GM23338 (cell line): ENCODE results near the gene TMEM37. TPM values are rescaled to one million over a fixed set of nuclear protein-coding genes. Genes with fewer than 3 reads are reported as not detected.

Source experiments
- ATAC-seq: fragments of 200-7000 bp; cut with Tn5 transposase; 3 replicates; pipeline ENCODE4 v1.9.1; 2020
- DNase-seq: peaks from one replicate; pipeline ENCODE4 v3.0.0-alpha.2; 2015; ENCODE audit warnings: low spot score
- H2AFZ ChIP-seq: fragments of 200-600 bp; sonication (generic); 2 replicates; pipeline ENCODE4 v1.8.0; 2016; ENCODE audit warnings: antibody characterized with exemption, mild to moderate bottlenecking, moderate library complexity
- H3F3A ChIP-seq: fragments of 200-600 bp; sonication (generic); replicated peaks from 2 replicates; pipeline ENCODE4 v1.8.0; 2017; ENCODE audit warnings: antibody characterized with exemption, mixed run types, low read depth
- H3K27ac ChIP-seq: fragments of 200-600 bp; sonication (generic); 2 replicates; pipeline ENCODE4 v1.6.1; 2016; ENCODE audit warnings: low read depth
- H3K27me3 ChIP-seq: fragments of 200-600 bp; sonication (generic); 2 replicates; pipeline ENCODE4 v1.8.0; 2016; ENCODE audit warnings: mild to moderate bottlenecking, mixed run types, moderate library complexity; ENCODE audit not compliant: insufficient read depth
- H3K36me3 ChIP-seq: fragments of 200-600 bp; sonication (generic); 2 replicates; pipeline ENCODE4 v1.8.0; 2016; ENCODE audit warnings: mild to moderate bottlenecking; ENCODE audit not compliant: insufficient read depth
- H3K4me1 ChIP-seq: fragments of 200-600 bp; sonication (generic); 2 replicates; pipeline ENCODE4 v1.8.0; 2016; ENCODE audit warnings: mild to moderate bottlenecking, moderate library complexity; ENCODE audit not compliant: insufficient read depth
- H3K4me2 ChIP-seq: fragments of 200-600 bp; sonication (generic); 2 replicates; pipeline ENCODE4 v1.7.1; 2017; ENCODE audit warnings: mixed run types
- H3K4me3 ChIP-seq: fragments of 200-600 bp; sonication (generic); 2 replicates; pipeline ENCODE4 v1.6.1; 2016; ENCODE audit warnings: mixed run types
- H3K79me2 ChIP-seq: fragments of 200-600 bp; sonication (generic); replicated peaks from 2 replicates; pipeline ENCODE4 v1.8.0; 2017; ENCODE audit warnings: mild to moderate bottlenecking; ENCODE audit not compliant: insufficient read depth
- H3K9me2 ChIP-seq: fragments of 200-600 bp; sonication (generic); 2 replicates; pipeline ENCODE4 v1.8.0; 2017; ENCODE audit not compliant: insufficient read depth
- H4K20me1 ChIP-seq: fragments of 200-600 bp; sonication (generic); replicated peaks from 2 replicates; pipeline ENCODE4 v1.8.0; 2017; ENCODE audit warnings: mild to moderate bottlenecking; ENCODE audit not compliant: insufficient read depth
- H3K27ac Mint-ChIP-seq: 2 replicates; pipeline ENCODE4 v1.8.0; 2020; ENCODE audit warnings: inconsistent platforms, mild to moderate bottlenecking, moderate library complexity, mixed read lengths
- H3K27me3 Mint-ChIP-seq: 3 replicates; pipeline ENCODE4 v1.8.0; 2022; ENCODE audit warnings: low read depth, mild to moderate bottlenecking, moderate library complexity, mixed read lengths, inconsistent platforms; ENCODE audit not compliant: insufficient read depth, poor library complexity
- H3K36me3 Mint-ChIP-seq: 3 replicates; pipeline ENCODE4 v1.8.0; 2021; ENCODE audit warnings: low read depth, mild to moderate bottlenecking, inconsistent platforms, moderate library complexity, mixed read lengths
- H3K4me1 Mint-ChIP-seq: 3 replicates; pipeline ENCODE4 v1.8.0; 2020; ENCODE audit warnings: mild to moderate bottlenecking, inconsistent platforms, mixed read lengths
- H3K4me3 Mint-ChIP-seq: 3 replicates; pipeline ENCODE4 v1.8.0; 2021; ENCODE audit warnings: moderate library complexity, mild to moderate bottlenecking, inconsistent platforms, mixed read lengths
- H3K9me3 Mint-ChIP-seq: 3 replicates; pipeline ENCODE4 v1.8.0; 2020; ENCODE audit warnings: moderate library complexity, mild to moderate bottlenecking, inconsistent platforms, mixed read lengths
- CREB1 ChIP-seq: fragments of 250-450 bp; sonication (Bioruptor Pico); IDR thresholded peaks from 2 replicates; pipeline ENCODE4 v1.5.0; 2020; ENCODE audit warnings: low read depth, mild to moderate bottlenecking, moderate library complexity
- EZH2 ChIP-seq: fragments of 200-600 bp; sonication (generic); IDR thresholded peaks from one replicate; pipeline ENCODE4 v1.8.0; 2017; ENCODE audit warnings: antibody characterized with exemption, mild to moderate bottlenecking, low read depth; ENCODE audit not compliant: unreplicated experiment
- JUNB ChIP-seq: IDR thresholded peaks from one replicate; pipeline ENCODE4 v1.6.1; 2016; ENCODE audit warnings: antibody characterized with exemption; ENCODE audit not compliant: unreplicated experiment
- NANOG ChIP-seq: IDR thresholded peaks from 2 replicates; pipeline ENCODE4 v1.6.1; 2016; ENCODE audit warnings: antibody characterized with exemption, borderline replicate concordance
- POLR2AphosphoS5 ChIP-seq: IDR thresholded peaks from 2 replicates; pipeline ENCODE4 v1.6.1; 2016; ENCODE audit warnings: antibody characterized with exemption, low read depth
- STAT1 ChIP-seq: IDR thresholded peaks from one replicate; pipeline ENCODE4 v1.6.1; 2016; ENCODE audit warnings: antibody characterized with exemption; ENCODE audit not compliant: unreplicated experiment
- ZNF114 ChIP-seq: fragments of 250-450 bp; sonication (Bioruptor Pico); IDR thresholded peaks from 2 replicates; pipeline ENCODE4 v1.5.0; 2020; ENCODE audit warnings: mild to moderate bottlenecking, moderate library complexity
- ZNF462 ChIP-seq: fragments of 250-450 bp; sonication (Bioruptor Pico); IDR thresholded peaks from 2 replicates; pipeline ENCODE4 v1.5.0; 2020; ENCODE audit warnings: mild to moderate bottlenecking, moderate library complexity
- polyA plus RNA-seq: library from polyadenylated mRNA; unstranded; fragments of >200 nt; fragmentation: Nextera tagmentation; extraction: Ambion mirVana; gene quantifications from 2 replicates; pipeline ENCODE4 v1.2.1, GENCODE V29; 2016
- total RNA-seq: library from RNA; depleted of rRNA; stranded (reverse); fragments of >200 nt; shearing (Covaris generic); gene quantifications from 2 replicates; pipeline ENCODE4 v1.2.3, GENCODE V29; 2014
- TF ChIP-seq, protein P1 (sequence below): IDR thresholded peaks from one replicate; pipeline ENCODE4 v1.6.1; 2018; ENCODE audit warnings: antibody characterized with exemption; ENCODE audit not compliant: unreplicated experiment
- TF ChIP-seq, protein P2 (sequence below): IDR thresholded peaks from 2 replicates; pipeline ENCODE4 v1.6.1; 2016; ENCODE audit warnings: antibody characterized with exemption

The TMEM37 gene
- total and polyA plus RNA-seq, 2 experiments from 2014 or later, result 8.6 to 8.8 TPM

GRCh38 chr2:119417908-119418307 is 13.7 kb upstream of the TMEM37 start:
- Mint-ChIP-seq H3K4me3 (no peak overlapping the region), H3K4me1 (peaks cover 6% of the 10 kb centered on the region; the same call in 2 of the 3 replicates), H3K36me3 (peaks cover 8% of the 10 kb centered on the region; the same call in 1 of the 3 replicates), H3K27ac (no peak overlapping the region), H3K9me3 (peaks cover 29% of the 10 kb centered on the region), H3K27me3 (no peaks in the 10 kb centered on the region)
- Histone ChIP-seq H2AFZ (no peak overlapping the region), H3K4me2 (no peak overlapping the region), H3K27ac (no peak overlapping the region), H3K9me2 (no peaks in the 10 kb centered on the region), H3K4me1 (no peaks in the 10 kb centered on the region), H3F3A (no peaks in the 10 kb centered on the region), H3K36me3 (no peaks in the 10 kb centered on the region), H3K4me3 (no peak overlapping the region), H3K27me3 (no peaks in the 10 kb centered on the region), H3K79me2 (no peaks in the 10 kb centered on the region), H4K20me1 (no peaks in the 10 kb centered on the region)
- no peak for ATAC-seq
- TF ChIP-seq CREB1 (CRISPR knock-in tag) (no peak), NANOG (no peak), ZNF462 (CRISPR knock-in tag) (no peak), ZNF114 (CRISPR knock-in tag) (no peak), JUNB (no peak), STAT1 (no peak), POLR2AphosphoS5 (no peak), EZH2 (no peak)
- TF ChIP-seq, protein P1, sequence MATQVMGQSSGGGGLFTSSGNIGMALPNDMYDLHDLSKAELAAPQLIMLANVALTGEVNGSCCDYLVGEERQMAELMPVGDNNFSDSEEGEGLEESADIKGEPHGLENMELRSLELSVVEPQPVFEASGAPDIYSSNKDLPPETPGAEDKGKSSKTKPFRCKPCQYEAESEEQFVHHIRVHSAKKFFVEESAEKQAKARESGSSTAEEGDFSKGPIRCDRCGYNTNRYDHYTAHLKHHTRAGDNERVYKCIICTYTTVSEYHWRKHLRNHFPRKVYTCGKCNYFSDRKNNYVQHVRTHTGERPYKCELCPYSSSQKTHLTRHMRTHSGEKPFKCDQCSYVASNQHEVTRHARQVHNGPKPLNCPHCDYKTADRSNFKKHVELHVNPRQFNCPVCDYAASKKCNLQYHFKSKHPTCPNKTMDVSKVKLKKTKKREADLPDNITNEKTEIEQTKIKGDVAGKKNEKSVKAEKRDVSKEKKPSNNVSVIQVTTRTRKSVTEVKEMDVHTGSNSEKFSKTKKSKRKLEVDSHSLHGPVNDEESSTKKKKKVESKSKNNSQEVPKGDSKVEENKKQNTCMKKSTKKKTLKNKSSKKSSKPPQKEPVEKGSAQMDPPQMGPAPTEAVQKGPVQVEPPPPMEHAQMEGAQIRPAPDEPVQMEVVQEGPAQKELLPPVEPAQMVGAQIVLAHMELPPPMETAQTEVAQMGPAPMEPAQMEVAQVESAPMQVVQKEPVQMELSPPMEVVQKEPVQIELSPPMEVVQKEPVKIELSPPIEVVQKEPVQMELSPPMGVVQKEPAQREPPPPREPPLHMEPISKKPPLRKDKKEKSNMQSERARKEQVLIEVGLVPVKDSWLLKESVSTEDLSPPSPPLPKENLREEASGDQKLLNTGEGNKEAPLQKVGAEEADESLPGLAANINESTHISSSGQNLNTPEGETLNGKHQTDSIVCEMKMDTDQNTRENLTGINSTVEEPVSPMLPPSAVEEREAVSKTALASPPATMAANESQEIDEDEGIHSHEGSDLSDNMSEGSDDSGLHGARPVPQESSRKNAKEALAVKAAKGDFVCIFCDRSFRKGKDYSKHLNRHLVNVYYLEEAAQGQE, result no peak
- TF ChIP-seq, protein P2, sequence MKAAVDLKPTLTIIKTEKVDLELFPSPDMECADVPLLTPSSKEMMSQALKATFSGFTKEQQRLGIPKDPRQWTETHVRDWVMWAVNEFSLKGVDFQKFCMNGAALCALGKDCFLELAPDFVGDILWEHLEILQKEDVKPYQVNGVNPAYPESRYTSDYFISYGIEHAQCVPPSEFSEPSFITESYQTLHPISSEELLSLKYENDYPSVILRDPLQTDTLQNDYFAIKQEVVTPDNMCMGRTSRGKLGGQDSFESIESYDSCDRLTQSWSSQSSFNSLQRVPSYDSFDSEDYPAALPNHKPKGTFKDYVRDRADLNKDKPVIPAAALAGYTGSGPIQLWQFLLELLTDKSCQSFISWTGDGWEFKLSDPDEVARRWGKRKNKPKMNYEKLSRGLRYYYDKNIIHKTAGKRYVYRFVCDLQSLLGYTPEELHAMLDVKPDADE, result no peak
- no peak for DNase-seq
